GM04504 (cell line): Measurements from ENCODE around the gene THBD.

ENCODE experiments used
- DNase-seq: peaks from one replicate; pipeline ENCODE4 v3.0.0-alpha.2; 2012; ENCODE audit warnings: low read depth

THBD gene

GRCh38 chr20:23084282-23084844, 34.9 kb upstream of the THBD start:
- DNase-seq, result no peak

GRCh38 chr20:23083553-23084220, 34.2 kb upstream of the THBD start:
- no peak for DNase-seq

GRCh38 chr20:23082846-23083552, 33.5 kb upstream of the THBD start:
- DNase-seq, result no peak

GRCh38 chr20:23081263-23081819, 31.9 kb upstream of the THBD start:
- DNase-seq, result no peak

- no peak for DNase-seq
These were observed 31.0 kb upstream of the THBD start for GRCh38 chr20:23080521-23080920.

- no peak for DNase-seq
These were observed 30.5 kb upstream of the THBD start for GRCh38 chr20:23079926-23080325.

GRCh38 chr20:23079016-23079351, 29.5 kb upstream of the THBD start:
- DNase-seq, result no peak

- no peak for DNase-seq
These were observed 29.0 kb upstream of the THBD start for GRCh38 chr20:23078351-23079015.

GRCh38 chr20:23077277-23077676, 27.8 kb upstream of the THBD start:
- no peak for DNase-seq

GRCh38 chr20:23074052-23074451, 24.6 kb upstream of the THBD start:
- DNase-seq, result no peak

- no peak for DNase-seq
These were observed 23.6 kb upstream of the THBD start for GRCh38 chr20:23072892-23073586.

GRCh38 chr20:23071996-23072395, 22.5 kb upstream of the THBD start:
- no peak for DNase-seq

GRCh38 chr20:23071398-23071797, 21.9 kb upstream of the THBD start:
- no peak for DNase-seq

- DNase-seq, result no peak
These were observed 19.6 kb upstream of the THBD start for GRCh38 chr20:23069108-23069507.

GRCh38 chr20:23068283-23068682, 18.8 kb upstream of the THBD start:
- DNase-seq, result no peak

- no peak for DNase-seq
These were observed 17.3 kb upstream of the THBD start for GRCh38 chr20:23066772-23067171.

- DNase-seq, result no peak
These were observed 16.1 kb upstream of the THBD start for GRCh38 chr20:23065266-23066201.

GRCh38 chr20:23063581-23063980, 14.1 kb upstream of the THBD start:
- DNase-seq, result no peak

- DNase-seq, result no peak
These were observed 13.7 kb upstream of the THBD start for GRCh38 chr20:23063168-23063567.

GRCh38 chr20:23062632-23063031, 13.2 kb upstream of the THBD start:
- DNase-seq, result no peak
